Activated naive CD4-positive, alpha-beta T cell treated with anti-CD3 and anti-CD28 coated beads, Interleukin-2, amount 50 U/mL, for 72 hours (primary cell): ENCODE measurements around the gene CRCP. TPM values are rescaled to one million over a fixed set of nuclear protein-coding genes. Genes with fewer than 3 reads are reported as not detected.
"Not testable (repeated sequence)": the region's sequence is repeated elsewhere in the genome, so short reads cannot be mapped to it uniquely, and the experiment has no call there.

Source experiments
- ATAC-seq, 2 donors: fragments of 150-1000 bp; cut with Tn5 transposase; 2 replicates each; pipeline ENCODE4 v1.10.0; 2021; ENCODE audit warnings: mild to moderate bottlenecking in 2 of 2, moderate library complexity in 2 of 2
- DNase-seq, 2 donors: peaks; one replicate each; pipeline ENCODE4 v3.0.0; 2021 to 2022; ENCODE audit warnings: low spot score in 2 of 2
- H3K27ac Mint-ChIP-seq, 2 donors: one replicate each; pipeline ENCODE4 v1.8.0; 2022; ENCODE audit warnings: mild to moderate bottlenecking in 2 of 2, mixed read lengths in 2 of 2
- H3K36me3 Mint-ChIP-seq, 2 donors: one replicate each; pipeline ENCODE4 v1.8.0; 2022; ENCODE audit warnings: mixed read lengths in 2 of 2
- H3K9me3 Mint-ChIP-seq, 2 donors: one replicate each; pipeline ENCODE4 v1.8.0; 2022; ENCODE audit warnings: mixed read lengths in 2 of 2
- total RNA-seq, 2 donors: library from RNA; stranded (reverse); gene quantifications; one replicate each; pipeline ENCODE4 v1.2.3, GENCODE V29; 2022

Gene CRCP
- total RNA-seq, result 10 to 100 TPM; 18.9 to 33.9 TPM

GRCh38 chr7:66114743-66115649, at the start of gene CRCP:
TSS of gene CRCP (plus strand) at chr7:66114847. CDS start at chr7:66114963, 116 bp downstream.
- H3K36me3 Mint-ChIP-seq, result peaks cover 17 to 26% of the 10 kb centered on the region in 2 donors
- peak within 1 kb of the TSS; percentile 97 to 99 for H3K27ac Mint-ChIP-seq
- ATAC-seq (peak; percentile 82 to 88), DNase-seq (peak; percentile 81 to 82)
- no peaks in the 10 kb centered on the region for H3K9me3 Mint-ChIP-seq

DNA sequence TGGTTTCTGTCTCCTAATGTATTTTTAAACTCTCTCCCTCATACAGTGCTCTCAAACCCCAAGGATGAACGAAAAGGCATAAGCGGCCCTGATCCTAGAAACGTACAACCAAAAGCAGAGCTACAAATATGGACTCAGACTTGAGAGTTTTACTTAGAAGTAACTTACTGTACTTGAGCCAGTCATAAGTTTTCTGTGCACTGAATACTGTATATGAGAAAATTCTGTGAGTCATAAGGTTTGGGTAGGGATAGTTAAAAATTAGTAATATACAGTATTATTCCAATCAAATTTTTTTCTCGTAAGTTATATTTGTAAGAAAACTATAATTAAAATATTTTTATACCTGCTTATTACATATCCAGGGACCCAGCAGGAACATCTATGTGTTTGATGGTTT, 44.9 kb upstream of the CRCP start:
- Mint-ChIP-seq H3K36me3 (no peaks in the 10 kb centered on the region), H3K27ac (no peak overlapping the region), H3K9me3 (peaks cover 0 to 7% of the 10 kb centered on the region in 2 donors)
- no peak for ATAC-seq
- DNase-seq, result no peak

- Mint-ChIP-seq H3K27ac (no peak overlapping the region), H3K36me3 (no peaks in the 10 kb centered on the region), H3K9me3 (peaks cover 0 to 7% of the 10 kb centered on the region in 2 donors)
- DNase-seq (no peak), ATAC-seq (no peak)
Observed at GRCh38 chr7:66070222-66070621, 44.4 kb upstream of the CRCP start.

- H3K27ac Mint-ChIP-seq, DNase-seq, H3K9me3 Mint-ChIP-seq, ATAC-seq, H3K36me3 Mint-ChIP-seq: not testable (repeated sequence)
Observed at GRCh38 chr7:66072208-66072607, 42.4 kb upstream of the CRCP start.

GRCh38 chr7:66075590-66076461, 38.8 kb upstream of the CRCP start, which contains the start of gene ASL:
TSS of gene ASL (plus strand) at chr7:66075819. CDS start at chr7:66076082, 263 bp downstream.
- no peaks in the 10 kb centered on the region for H3K9me3 Mint-ChIP-seq

GRCh38 chr7:66076462-66077329, 38.0 kb upstream of the CRCP start:
- DNase-seq (no peak), ATAC-seq (no peak)
- H3K27ac Mint-ChIP-seq, result peak overlapping the region; percentile 72 to 86

More at GRCh38 chr7:66075590-66076461, 38.8 kb upstream of the CRCP start, which contains the start of gene ASL:
- ATAC-seq (peak; percentile 97 to 99), DNase-seq (peak; percentile 94 to 95)
- Mint-ChIP-seq H3K27ac (peak within 1 kb of the TSS; percentile 72 to 86), H3K36me3 (no peaks in the 10 kb centered on the region)

DNA sequence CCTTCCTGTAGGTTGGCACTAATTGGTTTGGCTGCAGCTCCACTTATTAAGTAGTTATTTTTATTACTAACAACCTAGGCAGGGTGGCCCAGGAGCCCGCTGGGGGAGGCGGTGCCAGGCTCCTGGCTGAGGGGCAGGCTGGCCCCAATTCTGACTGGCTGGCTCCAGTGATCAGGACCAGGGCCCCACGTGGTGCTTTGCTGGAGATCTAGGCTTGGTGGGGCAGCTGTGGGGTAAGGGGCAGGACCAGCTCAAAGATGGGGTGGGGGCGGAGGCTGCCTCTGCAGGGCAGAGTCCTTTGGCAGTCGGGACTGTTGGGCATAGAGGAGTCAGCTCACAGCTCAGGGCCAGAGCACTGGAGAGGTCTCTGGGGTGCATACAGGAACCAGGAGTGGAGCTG, 36.6 kb upstream of the CRCP start:
- no peak for DNase-seq
- Mint-ChIP-seq H3K27ac (no peak overlapping the region), H3K36me3 (no peaks in the 10 kb centered on the region), H3K9me3 (no peaks in the 10 kb centered on the region)
- ATAC-seq, result no peak

More at GRCh38 chr7:66076462-66077329, 38.0 kb upstream of the CRCP start:
- Mint-ChIP-seq H3K9me3 (no peaks in the 10 kb centered on the region), H3K36me3 (no peaks in the 10 kb centered on the region)

GRCh38 chr7:66082083-66082482, 32.6 kb upstream of the CRCP start:
- DNase-seq (no peak), ATAC-seq (no peak)
- no peaks in the 10 kb centered on the region for H3K9me3 Mint-ChIP-seq
- H3K27ac Mint-ChIP-seq, result no peak overlapping the region
- H3K36me3 Mint-ChIP-seq, result no peaks in the 10 kb centered on the region

GRCh38 chr7:66082886-66083415, 31.7 kb upstream of the CRCP start:
- no peak for ATAC-seq
- DNase-seq, result no peak
- Mint-ChIP-seq H3K9me3 (no peaks in the 10 kb centered on the region), H3K27ac (no peak overlapping the region), H3K36me3 (no peaks in the 10 kb centered on the region)

GRCh38 chr7:66083677-66084076, 31.0 kb upstream of the CRCP start:
- no peak for ATAC-seq
- no peaks in the 10 kb centered on the region for H3K36me3 Mint-ChIP-seq
- DNase-seq, result no peak
- no peaks in the 10 kb centered on the region for H3K9me3 Mint-ChIP-seq
- peak overlapping the region in 1 of 2 donors; percentile 50 for H3K27ac Mint-ChIP-seq

DNA sequence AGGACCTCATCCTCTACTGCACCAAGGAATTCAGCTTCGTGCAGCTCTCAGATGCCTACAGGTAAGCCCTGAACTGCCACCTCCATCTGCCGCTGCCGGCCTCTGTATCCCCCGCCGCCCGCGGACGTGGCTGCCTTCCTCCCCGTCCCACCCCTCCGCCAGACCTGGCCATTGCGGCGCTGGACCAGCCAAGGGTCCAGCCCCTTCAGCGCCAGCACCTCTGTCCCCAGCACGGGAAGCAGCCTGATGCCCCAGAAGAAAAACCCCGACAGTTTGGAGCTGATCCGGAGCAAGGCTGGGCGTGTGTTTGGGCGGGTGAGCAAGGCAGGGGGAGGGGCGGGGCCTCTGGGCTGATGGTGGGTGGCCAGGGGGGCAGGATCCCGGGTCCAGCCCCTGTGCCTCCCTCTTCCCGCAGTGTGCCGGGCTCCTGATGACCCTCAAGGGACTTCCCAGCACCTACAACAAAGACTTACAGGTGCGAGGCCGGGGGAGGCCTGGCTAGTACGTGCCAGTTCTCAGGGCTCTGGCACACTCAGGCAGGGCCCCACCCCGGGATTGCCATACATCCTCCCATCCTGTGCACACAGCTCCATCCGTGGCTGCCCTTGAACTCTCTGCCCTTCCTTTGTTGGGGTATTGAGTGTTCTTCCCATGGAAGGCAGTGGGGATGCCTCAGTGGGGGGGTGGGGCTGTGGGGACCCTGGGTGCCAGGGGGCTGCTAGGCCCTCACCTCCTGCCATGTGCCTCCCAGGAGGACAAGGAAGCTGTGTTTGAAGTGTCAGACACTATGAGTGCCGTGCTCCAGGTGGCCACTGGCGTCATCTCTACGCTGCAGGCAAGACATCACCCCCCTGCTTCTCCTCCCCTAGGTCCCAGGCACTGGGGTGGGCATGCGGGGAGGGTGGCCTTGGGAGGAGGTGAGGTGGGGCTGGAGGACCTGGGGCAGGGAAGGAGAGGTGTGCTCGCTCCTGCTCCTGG, 25.5 kb upstream of the CRCP start:
- Mint-ChIP-seq H3K36me3 (no peaks in the 10 kb centered on the region), H3K27ac (no peak overlapping the region), H3K9me3 (no peaks in the 10 kb centered on the region)
- ATAC-seq, result no peak
- DNase-seq, result no peak

DNA sequence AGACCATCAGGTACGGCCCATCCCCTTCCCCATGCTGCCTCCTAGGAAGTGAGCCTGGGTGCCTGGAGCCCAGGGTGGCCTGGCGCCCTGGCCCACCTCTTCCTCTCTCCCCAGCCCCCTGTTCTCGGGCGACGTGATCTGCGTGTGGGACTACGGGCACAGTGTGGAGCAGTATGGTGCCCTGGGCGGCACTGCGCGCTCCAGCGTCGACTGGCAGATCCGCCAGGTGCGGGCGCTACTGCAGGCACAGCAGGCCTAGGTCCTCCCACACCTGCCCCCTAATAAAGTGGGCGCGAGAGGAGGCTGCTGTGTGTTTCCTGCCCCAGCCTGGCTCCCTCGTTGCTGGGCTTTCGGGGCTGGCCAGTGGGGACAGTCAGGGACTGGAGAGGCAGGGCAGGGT, 22.0 kb upstream of the CRCP start:
- no peak for ATAC-seq
- Mint-ChIP-seq H3K27ac (no peak overlapping the region), H3K36me3 (no peaks in the 10 kb centered on the region), H3K9me3 (no peaks in the 10 kb centered on the region)
- no peak for DNase-seq

GRCh38 chr7:66095010-66095409, 19.6 kb upstream of the CRCP start:
- DNase-seq, result no peak
- peak overlapping the region in 1 of 2 donors; percentile 5 for H3K27ac Mint-ChIP-seq
- no peak for ATAC-seq
- no peaks in the 10 kb centered on the region for H3K9me3 Mint-ChIP-seq
- H3K36me3 Mint-ChIP-seq, result no peaks in the 10 kb centered on the region

- Mint-ChIP-seq H3K36me3 (no peaks in the 10 kb centered on the region), H3K27ac (peak overlapping the region in 1 of 2 donors; percentile 95)
- no peak for ATAC-seq
Observed at GRCh38 chr7:66099232-66099550, 15.5 kb upstream of the CRCP start.

More at GRCh38 chr7:66099232-66099550, 15.5 kb upstream of the CRCP start:
- DNase-seq, result no peak
- H3K9me3 Mint-ChIP-seq, result no peaks in the 10 kb centered on the region
